Measurements from ENCODE around the gene TSPOAP1. TPM values are rescaled to one million over a fixed set of nuclear protein-coding genes. Genes with fewer than 3 reads are reported as not detected.

The TSPOAP1 gene
- total RNA-seq, 1 donor from 2014 or later: 0.79 TPM

DNA sequence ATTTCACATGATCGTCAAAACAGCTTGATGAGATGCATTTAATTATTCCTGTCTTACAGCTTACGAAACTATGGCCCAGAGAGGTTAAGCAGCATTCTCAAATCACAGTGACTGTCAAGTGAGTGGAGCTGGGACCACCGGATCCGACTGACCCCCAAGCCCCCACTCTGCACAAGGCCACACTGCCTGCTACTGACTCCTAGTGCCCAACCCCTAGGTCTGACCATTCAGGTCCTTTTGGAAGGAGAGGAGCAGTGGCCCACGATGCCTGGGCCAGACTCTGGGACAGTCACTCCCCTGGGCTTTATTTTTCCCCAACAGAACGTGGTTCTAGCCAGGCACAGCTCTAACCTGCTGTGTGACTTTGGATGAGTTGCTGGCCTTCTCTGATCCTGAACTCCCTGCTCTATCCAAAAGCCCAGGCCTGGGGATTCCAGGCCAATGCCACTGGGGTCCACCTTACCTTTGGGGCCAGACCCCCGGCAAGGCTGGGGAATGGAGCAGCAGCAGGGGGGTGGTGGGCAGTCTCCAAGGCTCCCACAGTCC, 9.9 kb downstream of the TSPOAP1 start:
- H3K4me1 ChIP-seq (ENCODE audit: insufficient read depth, low read length): no peaks in the 10 kb centered on the region
- Mint-ChIP-seq H3K36me3 (ENCODE audit: low read depth, unreplicated experiment) (peaks cover 3% of the 10 kb centered on the region), H3K27me3 (ENCODE audit: low read depth, unreplicated experiment) (peaks cover 39% of the 10 kb centered on the region), H3K4me1 (ENCODE audit: low read depth, unreplicated experiment) (no peaks in the 10 kb centered on the region), H3K4me3 (ENCODE audit: unreplicated experiment) (no peak overlapping the region), H3K27ac (ENCODE audit: unreplicated experiment) (no peak overlapping the region), H3K9me3 (ENCODE audit: unreplicated experiment) (peaks cover 2% of the 10 kb centered on the region)
- H3K79me2 ChIP-seq (ENCODE audit: insufficient read depth, low read length): no peaks in the 10 kb centered on the region
- no peak overlapping the region for H3K4me2 ChIP-seq (ENCODE audit: low read length)
- TF ChIP-seq EZH2 (IDR thresholded peaks at IDR 0.05; ENCODE audit: insufficient read depth, low read length): no peak
- TF ChIP-seq CTCF (IDR thresholded peaks at IDR 0.05; ENCODE audit: insufficient read depth, low read depth, low read length): no peak
- DNase-seq (ENCODE audit: low read depth) (no peak), FAIRE-seq (no peak)
- no peaks in the 10 kb centered on the region for H3K27me3 ChIP-seq (ENCODE audit: insufficient read depth, low read length)
- no peaks in the 10 kb centered on the region for H3K9me3 ChIP-seq (ENCODE audit: insufficient read depth, low read depth, low read length)
- H3K9ac ChIP-seq (ENCODE audit: low read length): no peak overlapping the region
- H3K4me3 ChIP-seq (ENCODE audit: insufficient read depth, low read depth, low read length): no peak overlapping the region
- no peaks in the 10 kb centered on the region for H3K36me3 ChIP-seq (ENCODE audit: insufficient read depth, low read length)
- H3K27ac ChIP-seq (ENCODE audit: low read depth, low read length): no peak overlapping the region
- no peaks in the 10 kb centered on the region for H4K20me1 ChIP-seq (ENCODE audit: insufficient read depth, low read length)
- no peak overlapping the region for H2AFZ ChIP-seq (ENCODE audit: low read depth, low read length)

- H3K9me3 Mint-ChIP-seq (ENCODE audit: unreplicated experiment): peaks cover 2% of the 10 kb centered on the region
- peaks cover 3% of the 10 kb centered on the region for H3K36me3 Mint-ChIP-seq (ENCODE audit: low read depth, unreplicated experiment)
- H3K4me1 Mint-ChIP-seq (ENCODE audit: low read depth, unreplicated experiment): no peaks in the 10 kb centered on the region
- TF ChIP-seq CTCF (IDR thresholded peaks at IDR 0.05; ENCODE audit: insufficient read depth, low read depth, low read length) (no peak), EZH2 (IDR thresholded peaks at IDR 0.05; ENCODE audit: insufficient read depth, low read length) (no peak)
- H3K9me3 ChIP-seq (ENCODE audit: insufficient read depth, low read depth, low read length): no peaks in the 10 kb centered on the region
- H3K4me1 ChIP-seq (ENCODE audit: insufficient read depth, low read length): no peaks in the 10 kb centered on the region
- H3K36me3 ChIP-seq (ENCODE audit: insufficient read depth, low read length): no peaks in the 10 kb centered on the region
- H3K9ac ChIP-seq (ENCODE audit: low read length): no peak overlapping the region
- no peak overlapping the region for H3K4me2 ChIP-seq (ENCODE audit: low read length)
- no peak overlapping the region for H3K4me3 ChIP-seq (ENCODE audit: insufficient read depth, low read depth, low read length)
- no peak overlapping the region for H3K4me3 Mint-ChIP-seq (ENCODE audit: unreplicated experiment)
- no peaks in the 10 kb centered on the region for H3K27me3 ChIP-seq (ENCODE audit: insufficient read depth, low read length)
- no peak for DNase-seq (ENCODE audit: low read depth)
- H3K27ac ChIP-seq (ENCODE audit: low read depth, low read length): no peak overlapping the region
- FAIRE-seq: no peak
- no peaks in the 10 kb centered on the region for H3K79me2 ChIP-seq (ENCODE audit: insufficient read depth, low read length)
- H4K20me1 ChIP-seq (ENCODE audit: insufficient read depth, low read length): no peaks in the 10 kb centered on the region
- no peak overlapping the region for H2AFZ ChIP-seq (ENCODE audit: low read depth, low read length)
- H3K27ac Mint-ChIP-seq (ENCODE audit: unreplicated experiment): no peak overlapping the region
- H3K27me3 Mint-ChIP-seq (ENCODE audit: low read depth, unreplicated experiment): peaks cover 37% of the 10 kb centered on the region
Observed at GRCh38 chr17:58318065-58318481, 10.5 kb downstream of the TSPOAP1 start.

- Mint-ChIP-seq H3K4me1 (ENCODE audit: low read depth, unreplicated experiment) (no peaks in the 10 kb centered on the region), H3K4me3 (ENCODE audit: unreplicated experiment) (no peak overlapping the region), H3K27me3 (ENCODE audit: low read depth, unreplicated experiment) (peaks cover 35% of the 10 kb centered on the region), H3K27ac (ENCODE audit: unreplicated experiment) (no peak overlapping the region), H3K36me3 (ENCODE audit: low read depth, unreplicated experiment) (peaks cover 3% of the 10 kb centered on the region), H3K9me3 (ENCODE audit: unreplicated experiment) (peaks cover 2% of the 10 kb centered on the region)
- DNase-seq (ENCODE audit: low read depth) (peak; percentile 70), FAIRE-seq (no peak)
- Histone ChIP-seq H3K27ac (ENCODE audit: low read depth, low read length) (no peak overlapping the region), H4K20me1 (ENCODE audit: insufficient read depth, low read length) (no peaks in the 10 kb centered on the region), H3K4me3 (ENCODE audit: insufficient read depth, low read depth, low read length) (no peak overlapping the region), H3K36me3 (ENCODE audit: insufficient read depth, low read length) (no peaks in the 10 kb centered on the region), H3K4me1 (ENCODE audit: insufficient read depth, low read length) (no peaks in the 10 kb centered on the region), H3K9ac (ENCODE audit: low read length) (no peak overlapping the region), H3K27me3 (ENCODE audit: insufficient read depth, low read length) (no peaks in the 10 kb centered on the region), H2AFZ (ENCODE audit: low read depth, low read length) (no peak overlapping the region), H3K4me2 (ENCODE audit: low read length) (peak overlapping the region; percentile 40), H3K79me2 (ENCODE audit: insufficient read depth, low read length) (no peaks in the 10 kb centered on the region), H3K9me3 (ENCODE audit: insufficient read depth, low read depth, low read length) (no peaks in the 10 kb centered on the region)
- TF ChIP-seq CTCF (IDR thresholded peaks at IDR 0.05; ENCODE audit: insufficient read depth, low read depth, low read length) (peak; percentile 62), EZH2 (IDR thresholded peaks at IDR 0.05; ENCODE audit: insufficient read depth, low read length) (no peak)
Observed at GRCh38 chr17:58317421-58318064, 11.1 kb downstream of the TSPOAP1 start.
